Daoy (cell line): Measurements from ENCODE around the gene RAB28. TPM values are rescaled to one million over a fixed set of nuclear protein-coding genes. Genes with fewer than 3 reads are reported as not detected.
"Not testable (repeated sequence)": the region's sequence is repeated elsewhere in the genome, so short reads cannot be mapped to it uniquely, and the experiment has no call there.

Experiments
- DNase-seq: peaks from one replicate; pipeline ENCODE4 v3.0.0-alpha.2; 2015; ENCODE audit warnings: low read depth
- total RNA-seq: library from RNA; depleted of rRNA; stranded (reverse); fragments of >200 nt; shearing (Covaris generic); gene quantifications from 2 replicates; pipeline ENCODE4 v1.2.3, GENCODE V29; 2014

RAB28 gene
- total RNA-seq, 1 experiment from 2014 or later = 21.5 TPM

DNA sequence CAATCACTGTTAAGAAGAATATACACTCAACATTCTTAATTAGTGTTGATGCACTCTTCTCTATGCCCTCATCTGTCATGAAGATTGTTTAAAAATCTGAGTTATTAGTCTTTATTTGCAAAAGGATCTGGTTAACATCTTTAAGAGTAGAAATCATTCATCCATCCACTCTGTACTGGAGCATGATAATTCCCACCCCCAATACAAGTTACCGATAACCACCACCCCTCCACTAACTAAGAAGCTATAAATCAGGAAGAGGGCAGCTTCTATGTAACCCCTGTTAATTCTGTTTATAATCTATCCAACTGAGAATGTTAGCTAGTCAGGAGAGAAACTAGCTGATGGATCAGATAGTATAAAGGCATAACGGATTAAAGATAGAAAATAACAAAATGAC is 34.5 kb downstream of the RAB28 start:
- DNase-seq = no peak

DNA sequence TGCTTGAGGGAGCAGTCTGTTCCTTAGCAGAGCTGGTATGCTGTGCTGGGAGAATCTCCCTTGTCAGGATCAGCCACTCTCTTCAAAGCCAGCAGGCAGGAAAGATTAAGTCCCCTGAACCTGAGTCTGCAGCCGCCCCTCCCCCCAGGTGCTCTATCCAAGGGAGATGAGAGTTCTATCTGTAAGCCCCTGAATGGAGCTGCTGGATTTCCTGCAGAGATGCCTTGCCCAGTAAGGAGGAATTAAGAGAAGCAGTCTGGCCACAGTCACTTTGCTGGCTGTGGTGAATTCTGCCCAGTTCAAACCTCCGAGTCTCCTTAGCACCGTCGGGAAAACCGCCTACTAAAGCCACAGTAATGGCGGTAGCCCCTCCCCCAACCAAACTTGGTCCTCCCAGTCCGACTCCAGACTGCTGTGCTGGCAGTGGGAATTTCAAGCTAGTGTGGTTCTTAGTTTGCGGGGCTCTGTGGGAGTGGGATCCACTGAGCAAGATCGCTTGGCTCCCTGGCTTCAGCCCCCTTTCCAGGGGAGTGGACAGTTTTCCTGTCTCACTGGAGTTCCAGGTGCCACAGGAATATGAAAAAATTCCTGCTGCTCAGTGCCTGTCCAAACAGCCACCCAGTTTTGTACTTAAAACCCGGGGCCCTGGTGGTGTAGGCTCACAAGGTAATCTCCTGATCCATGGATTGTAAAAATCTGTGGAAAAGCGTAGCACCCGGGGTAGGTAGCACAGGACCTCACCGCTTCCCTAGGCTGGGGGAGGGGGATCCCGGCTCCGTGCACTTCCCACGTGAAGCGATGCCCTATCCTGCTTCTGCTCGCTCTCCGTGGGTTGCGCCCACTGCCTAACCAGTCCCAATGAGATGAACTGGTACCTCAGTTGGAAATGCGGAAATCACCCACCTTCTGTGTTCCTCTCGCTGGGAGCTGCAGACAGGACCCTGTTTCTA is 38.0 kb downstream of the RAB28 start:
- DNase-seq = no peak

DNA sequence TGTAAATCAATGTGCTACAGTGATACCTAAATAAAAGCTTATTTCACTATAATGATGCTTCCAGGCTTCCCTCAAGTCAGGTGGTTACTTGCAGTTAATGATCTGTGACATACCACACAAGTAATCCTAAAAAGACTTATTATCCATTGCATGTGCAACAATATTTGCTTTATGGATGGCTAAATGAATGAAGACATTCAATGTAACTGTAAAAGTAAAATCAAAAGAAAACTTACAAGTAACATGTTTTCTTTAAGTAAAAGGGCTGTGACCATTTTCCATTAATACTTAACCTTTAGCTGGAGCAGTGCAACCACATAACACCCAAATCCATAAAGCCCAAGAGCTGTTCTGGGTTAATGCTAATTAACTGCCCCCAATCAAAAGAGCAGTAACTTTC is 42.6 kb downstream of the RAB28 start:
- no peak for DNase-seq

DNA sequence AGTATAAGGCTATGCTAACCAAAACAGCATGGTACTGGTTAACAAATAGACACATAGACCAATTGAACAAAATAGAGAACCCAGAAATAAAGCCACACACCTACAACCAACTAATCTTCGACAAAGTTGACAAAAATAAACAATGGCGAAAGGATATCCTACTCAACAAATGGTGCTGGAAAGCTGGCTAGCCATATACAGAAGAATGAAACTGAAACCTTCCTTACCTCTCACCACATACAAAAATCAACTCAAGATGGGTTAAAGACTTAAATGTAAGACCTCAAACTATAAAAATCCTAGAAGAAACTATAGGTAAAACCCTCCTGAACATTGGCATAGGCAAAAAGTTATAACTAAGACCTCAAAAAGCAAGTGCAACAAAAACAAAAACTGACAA is 47.2 kb downstream of the RAB28 start:
- DNase-seq = no peak

DNA sequence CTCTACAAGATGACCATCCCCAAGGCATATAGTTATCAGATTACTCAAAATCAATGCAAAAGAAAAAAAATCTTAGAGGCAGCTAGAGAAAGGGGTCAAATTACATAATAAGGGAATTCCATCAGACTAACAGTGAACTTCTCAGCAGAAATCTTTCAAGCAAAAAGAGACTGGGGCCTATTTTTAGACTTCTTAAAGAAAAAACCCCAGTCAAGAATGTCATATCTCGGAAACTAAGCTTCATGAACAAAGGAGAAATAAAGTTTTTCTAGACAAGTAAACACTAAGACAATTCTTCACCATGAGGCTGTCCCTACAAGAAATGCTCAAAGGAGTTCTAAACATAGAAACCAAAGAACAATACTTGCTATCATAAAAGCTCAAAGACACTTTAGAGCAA is 51.7 kb downstream of the RAB28 start:
- DNase-seq = no peak

GRCh38 chr4:13430834-13431568 is 53.1 kb downstream of the RAB28 start:
- no peak for DNase-seq

DNA sequence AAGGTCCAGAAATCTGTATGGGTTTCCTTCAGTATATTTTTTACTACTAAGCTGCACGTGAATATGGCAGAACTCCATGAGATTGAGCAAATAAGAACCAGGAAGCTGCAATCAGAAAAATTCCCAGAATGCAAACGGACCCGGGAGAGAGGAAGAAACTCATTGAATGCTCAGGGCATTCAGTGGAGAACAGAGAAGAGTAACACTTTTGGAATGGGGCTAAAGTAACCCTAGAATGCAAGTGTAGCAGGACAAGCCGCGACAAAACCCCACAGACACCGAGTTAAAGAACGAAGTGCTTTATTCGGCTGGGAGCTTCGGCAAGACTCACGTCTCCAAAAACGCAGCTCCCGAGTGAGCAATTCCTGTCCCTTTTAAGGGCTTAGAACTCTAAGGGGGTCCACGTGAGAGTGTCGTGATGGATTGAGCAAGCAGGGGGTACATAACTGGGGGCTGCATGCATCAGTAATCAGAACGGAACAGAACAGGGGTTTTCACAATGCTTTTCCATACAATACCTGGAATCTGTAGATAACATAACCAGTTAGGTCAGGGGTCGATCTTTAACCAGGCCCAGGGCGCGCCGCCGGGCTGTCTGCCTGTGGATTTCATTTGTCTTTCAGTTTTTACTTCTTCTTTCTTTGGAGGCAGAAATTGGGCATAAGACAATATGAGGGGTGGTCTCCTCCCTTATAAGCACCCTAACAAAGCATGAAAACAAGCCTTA is 56.4 kb downstream of the RAB28 start:
- no peak for DNase-seq

DNA sequence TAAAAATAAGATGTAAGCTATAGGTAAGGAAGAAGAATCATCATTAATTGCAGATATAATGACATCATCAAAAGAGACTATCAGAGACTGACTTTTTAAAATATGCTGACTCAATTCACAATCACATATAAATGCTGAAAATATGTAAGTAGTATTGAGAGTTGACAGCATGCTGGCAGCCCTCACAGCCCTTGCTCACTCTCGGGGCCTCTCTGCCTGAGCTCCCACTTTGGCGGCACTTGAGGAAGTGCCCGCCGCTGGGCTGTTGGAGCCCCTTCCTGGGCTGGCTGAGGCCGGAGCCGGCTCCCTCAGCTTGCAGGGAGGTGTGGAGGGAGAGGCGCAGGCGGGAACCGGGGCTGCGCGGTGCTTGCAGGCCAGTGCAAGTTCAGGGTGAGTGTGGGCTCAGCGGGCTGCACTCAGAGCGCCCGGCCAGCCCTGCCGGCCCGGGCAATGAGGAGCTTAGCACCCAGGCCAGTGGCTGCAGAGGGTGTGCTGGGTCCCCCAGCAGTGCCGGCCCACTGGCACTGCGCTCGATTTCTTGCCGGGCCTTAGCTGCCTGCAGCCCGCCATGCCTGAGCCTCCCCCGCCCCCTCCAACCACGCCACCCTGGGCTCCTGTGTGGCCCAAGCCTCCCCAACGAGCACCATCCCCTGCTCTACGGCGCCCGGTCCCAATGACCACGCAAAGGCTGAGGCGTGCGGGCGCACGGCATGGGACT is 68.9 kb downstream of the RAB28 start:
- no peak for DNase-seq

DNA sequence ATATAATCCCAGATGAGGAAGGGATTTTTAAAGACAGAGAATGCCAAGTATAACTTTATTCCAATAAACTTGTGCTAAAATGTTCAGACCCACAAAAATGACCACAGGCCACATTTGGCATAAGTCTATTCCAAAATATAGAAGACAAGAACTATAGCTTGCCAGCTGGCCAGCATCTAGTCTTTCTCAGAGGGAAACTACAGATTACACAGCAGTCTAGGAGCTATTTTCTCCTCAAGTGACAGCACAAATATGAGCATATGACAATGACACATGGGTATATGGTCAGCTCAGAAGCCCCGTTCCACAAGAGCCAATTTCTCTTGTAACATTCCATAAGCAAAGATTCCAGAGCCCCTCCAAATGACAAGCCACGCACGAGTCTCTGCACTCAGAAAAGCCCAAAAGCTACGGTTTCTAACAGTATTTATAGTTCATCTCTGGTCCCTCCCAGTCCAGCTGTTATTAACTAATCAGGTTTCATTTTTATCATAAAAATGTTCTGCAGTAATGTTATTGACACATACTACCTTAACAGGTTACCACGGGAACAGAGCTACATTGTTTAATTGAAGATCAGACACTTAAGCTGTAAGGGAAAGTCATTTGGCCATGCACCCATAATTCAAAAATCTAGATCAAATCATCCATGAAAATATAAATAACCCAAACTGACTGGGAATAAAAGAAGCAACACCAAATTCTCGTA is 70.3 kb downstream of the RAB28 start:
- no peak for DNase-seq

GRCh38 chr4:13411942-13412341 is 72.2 kb downstream of the RAB28 start:
- DNase-seq = no peak

- no peak for DNase-seq
Observed at GRCh38 chr4:13409324-13409723, 74.8 kb downstream of the RAB28 start.

DNA sequence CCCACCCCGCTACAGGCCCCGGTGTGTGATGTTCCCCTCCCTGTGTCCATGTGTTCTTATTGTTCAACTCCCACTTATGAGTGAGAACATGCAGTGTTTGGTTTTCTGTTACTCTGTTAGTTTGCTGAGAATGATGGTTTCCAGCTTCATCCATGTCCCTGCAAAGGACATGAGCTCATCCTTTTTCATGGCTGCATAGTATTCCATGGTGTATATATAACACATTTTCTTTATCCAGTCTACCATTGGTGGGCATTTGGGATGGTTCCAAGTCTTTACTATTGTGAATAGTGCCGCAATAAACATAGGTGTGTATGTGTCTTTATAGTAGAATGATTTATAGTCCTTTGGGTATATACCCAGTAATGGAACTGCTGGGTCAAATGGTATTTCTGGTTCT is 78.0 kb downstream of the RAB28 start:
- not testable (repeated sequence) for DNase-seq

GRCh38 chr4:13403833-13404232 is 80.3 kb downstream of the RAB28 start:
- DNase-seq = no peak

DNA sequence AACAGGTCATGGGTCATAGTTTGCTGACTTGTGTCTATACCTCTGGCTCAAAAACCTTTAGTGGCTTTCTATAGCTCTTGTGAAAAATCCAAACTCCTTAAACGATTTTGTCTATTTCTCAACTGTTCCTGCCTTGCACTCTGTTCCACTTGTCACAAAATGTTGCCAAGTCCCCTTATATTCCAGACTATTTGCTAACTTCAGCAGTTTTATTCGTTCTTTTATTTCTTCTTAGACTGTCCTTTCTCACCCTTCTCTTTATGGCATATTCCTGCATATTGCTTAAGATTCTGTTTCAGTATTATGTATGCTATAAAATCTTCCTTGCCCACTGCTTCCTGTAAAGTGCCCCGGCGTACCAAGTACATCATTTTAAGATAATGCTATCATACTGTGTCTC is 80.8 kb downstream of the RAB28 start:
- no peak for DNase-seq

DNA sequence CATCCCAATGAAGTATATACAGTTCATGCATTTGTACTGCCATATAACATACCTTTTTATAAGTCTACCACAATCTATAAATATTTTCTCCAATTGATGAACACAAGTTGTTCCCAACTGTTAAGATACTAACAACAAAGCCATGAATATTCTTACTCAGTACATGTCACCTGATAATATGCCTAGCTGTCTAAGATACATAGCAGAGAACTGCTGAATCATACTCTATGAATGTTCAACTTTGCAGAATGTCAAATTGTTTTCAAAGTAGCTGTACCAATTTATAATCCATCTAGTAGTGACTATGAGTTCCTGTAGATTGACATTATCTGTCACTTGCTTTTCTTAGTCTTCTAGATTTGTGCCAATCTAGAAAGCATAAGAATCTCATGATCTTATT is 84.9 kb downstream of the RAB28 start:
- no peak for DNase-seq

- no peak for DNase-seq
Observed at GRCh38 chr4:13396161-13396560, 88.0 kb downstream of the RAB28 start.

DNA sequence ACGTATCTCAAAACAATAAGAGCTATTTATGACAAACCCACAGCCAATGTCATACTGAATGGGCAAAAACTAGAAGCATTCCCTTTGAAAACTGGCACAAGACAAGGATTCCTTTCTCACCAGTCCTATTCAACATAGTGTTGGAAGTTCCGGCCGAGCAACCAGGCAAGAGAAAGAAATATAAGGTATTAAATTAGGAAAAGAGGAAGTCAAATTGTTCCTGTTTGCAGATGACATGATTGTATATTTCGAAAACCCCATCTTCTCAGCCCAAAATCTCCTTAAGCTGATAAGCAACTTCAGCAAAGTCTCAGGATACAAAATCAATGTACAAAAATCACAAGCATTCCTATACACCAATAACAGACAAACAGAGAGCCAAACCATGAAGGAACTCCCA is 94.2 kb downstream of the RAB28 start:
- not testable (repeated sequence) for DNase-seq

GRCh38 chr4:13386405-13387107 is 97.6 kb downstream of the RAB28 start:
- no peak for DNase-seq

- no peak for DNase-seq
Observed at GRCh38 chr4:13384055-13384454, 100.1 kb downstream of the RAB28 start.

- DNase-seq = no peak
Observed at GRCh38 chr4:13378973-13379759, 105.0 kb downstream of the RAB28 start.
